HG02759 (cell line): ENCODE results near the gene WDHD1.
"Not testable (repeated sequence)": the region's sequence is repeated elsewhere in the genome, so short reads cannot be mapped to it uniquely, and the experiment has no call there.

ENCODE experiments used
- ATAC-seq: cut with Tn5 transposase; IDR thresholded peaks from one replicate; pipeline ENCODE4 v1.9.1; 2021; ENCODE audit warnings: mild to moderate bottlenecking, moderate library complexity; ENCODE audit not compliant: unreplicated experiment

The WDHD1 gene

DNA sequence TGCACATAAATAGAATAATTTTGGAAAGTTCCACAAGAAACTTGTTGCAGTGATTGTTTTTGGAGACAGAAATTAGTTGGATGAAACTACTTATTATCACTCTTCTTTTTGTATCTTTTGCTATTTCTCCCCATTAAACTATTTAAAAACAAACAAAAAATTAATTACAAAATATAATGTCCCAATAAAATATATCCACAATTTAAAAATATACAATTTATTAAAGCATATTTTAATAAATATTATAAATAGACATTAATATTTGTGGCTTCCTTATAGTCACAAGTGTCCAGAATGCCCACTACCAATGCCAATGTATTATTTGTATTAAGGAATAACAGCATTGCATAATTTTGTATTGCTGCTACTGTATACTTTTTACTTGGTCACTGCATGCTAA, 71.8 kb downstream of the WDHD1 start:
- ATAC-seq, result no peak

DNA sequence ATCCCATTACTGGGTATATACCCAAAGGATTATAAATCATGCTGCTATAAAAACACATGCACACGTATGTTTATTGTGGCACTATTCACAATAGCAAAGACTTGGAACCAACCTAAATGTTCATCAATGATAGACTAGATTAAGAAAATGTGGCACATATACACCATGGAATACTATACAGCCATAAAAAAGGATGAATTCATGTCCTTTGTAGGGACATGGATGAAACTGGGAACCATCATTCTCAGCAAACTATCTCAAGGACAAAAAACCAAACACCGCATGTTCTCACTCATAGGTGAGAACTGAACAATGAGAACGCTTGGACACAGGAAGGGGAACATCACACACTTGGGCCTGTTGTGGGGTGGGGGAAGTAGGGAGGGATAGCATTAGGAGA, 73.3 kb downstream of the WDHD1 start:
- not testable (repeated sequence) for ATAC-seq

DNA sequence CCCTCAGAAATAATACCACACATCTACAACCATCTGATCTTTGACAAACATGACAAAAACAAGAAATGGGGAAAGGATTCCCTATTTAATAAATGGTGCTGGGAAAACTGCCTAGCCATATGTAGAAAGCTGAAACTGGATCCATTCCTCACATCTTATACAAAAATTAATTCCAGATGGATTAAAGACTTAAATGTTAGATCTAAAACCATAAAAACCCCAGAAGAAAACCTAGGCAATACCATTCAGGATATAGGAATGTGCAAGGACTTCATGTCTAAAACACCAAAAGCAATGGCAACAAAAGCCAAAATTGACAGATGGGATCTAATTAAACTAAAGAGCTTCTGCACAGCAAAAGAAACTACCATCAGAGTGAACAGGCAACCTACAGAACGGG, 74.1 kb downstream of the WDHD1 start:
- ATAC-seq, result not testable (repeated sequence)

DNA sequence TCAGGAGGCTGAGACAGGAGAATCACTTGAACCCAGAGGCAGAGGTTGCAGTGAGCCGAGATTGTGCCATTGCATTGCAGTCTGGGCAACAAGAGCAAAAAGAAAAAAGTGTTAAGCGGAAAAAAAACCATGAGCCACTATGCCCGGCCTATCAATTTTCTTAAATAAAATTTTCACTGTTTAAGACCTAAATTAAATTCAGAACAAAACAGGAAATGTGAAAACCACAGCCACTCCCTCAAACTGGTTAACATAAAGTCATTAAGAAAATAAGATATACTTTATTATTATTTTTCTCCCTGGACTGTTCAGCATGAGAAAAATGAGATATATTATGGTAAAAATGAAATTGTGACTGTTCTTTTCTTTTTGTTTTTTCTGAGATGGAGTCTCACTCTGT, 79.7 kb downstream of the WDHD1 start:
- no peak for ATAC-seq

DNA sequence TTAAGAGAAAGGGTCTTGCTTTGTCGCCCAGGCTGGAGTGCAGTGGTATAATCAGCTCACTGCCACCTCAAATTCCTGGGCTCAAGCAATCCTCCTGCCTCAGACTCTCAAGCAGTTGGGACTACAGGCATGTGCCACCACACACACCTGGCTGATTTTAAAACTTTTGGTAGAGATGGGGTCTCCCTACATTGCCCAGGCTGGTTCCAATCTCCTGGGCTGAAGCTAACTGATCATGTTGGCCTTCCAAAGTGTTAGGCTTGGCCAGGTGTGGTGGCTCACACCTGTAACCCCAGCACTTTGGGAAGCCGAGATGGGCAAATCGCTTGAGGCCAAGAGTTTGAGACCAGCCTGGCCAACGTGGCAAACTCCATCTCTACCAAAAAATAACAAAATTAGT, 80.4 kb downstream of the WDHD1 start:
- ATAC-seq, result no peak

DNA sequence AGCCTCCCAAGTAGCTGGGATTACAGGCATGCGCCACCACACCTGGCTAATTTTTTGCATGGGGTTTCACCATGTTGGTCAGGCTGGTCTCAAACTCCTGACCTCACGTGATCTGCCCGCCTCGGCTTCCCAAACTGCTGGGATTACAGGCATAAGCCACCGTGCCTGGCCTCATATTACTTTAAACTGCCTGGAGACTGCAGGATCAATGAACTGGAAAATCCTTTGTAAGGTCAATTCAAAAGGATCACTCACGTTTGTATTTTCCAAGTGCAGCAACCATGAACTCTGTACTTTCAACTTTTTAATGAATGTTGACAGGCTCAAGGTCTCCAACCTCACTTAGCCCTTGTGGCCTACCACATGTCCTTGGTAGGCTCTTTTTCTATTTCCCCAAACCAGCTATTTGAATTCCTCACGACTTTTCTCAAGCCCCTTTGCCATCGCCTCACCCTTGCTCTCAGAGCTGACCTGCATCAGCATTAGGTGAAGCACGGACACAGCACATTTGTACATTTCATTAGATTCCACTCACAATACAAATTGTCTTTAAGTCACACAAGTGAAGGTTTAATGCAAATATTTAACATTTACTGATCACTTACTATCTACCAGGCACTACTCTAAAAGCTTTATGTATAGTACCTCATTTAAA, 82.0 kb downstream of the WDHD1 start:
- ATAC-seq, result no peak

DNA sequence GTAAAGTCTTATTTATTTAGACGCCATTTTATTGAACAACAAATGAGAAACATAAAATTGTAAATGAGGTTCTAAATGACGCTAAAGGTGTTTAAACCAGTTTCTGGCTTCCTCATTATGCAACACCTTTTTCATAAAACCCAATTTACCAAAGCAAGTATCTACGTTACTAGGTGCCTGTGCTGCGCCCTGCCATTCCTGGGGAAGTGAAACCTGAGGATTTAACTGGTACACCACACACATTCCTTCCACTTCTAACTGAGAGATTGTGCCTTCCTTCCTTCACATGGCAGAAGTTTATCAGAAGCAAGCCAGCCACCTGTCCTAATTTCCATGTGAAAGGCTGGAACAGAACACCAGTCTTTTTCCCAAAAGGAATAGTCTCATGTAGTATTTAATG, 84.0 kb downstream of the WDHD1 start:
- ATAC-seq, result no peak

DNA sequence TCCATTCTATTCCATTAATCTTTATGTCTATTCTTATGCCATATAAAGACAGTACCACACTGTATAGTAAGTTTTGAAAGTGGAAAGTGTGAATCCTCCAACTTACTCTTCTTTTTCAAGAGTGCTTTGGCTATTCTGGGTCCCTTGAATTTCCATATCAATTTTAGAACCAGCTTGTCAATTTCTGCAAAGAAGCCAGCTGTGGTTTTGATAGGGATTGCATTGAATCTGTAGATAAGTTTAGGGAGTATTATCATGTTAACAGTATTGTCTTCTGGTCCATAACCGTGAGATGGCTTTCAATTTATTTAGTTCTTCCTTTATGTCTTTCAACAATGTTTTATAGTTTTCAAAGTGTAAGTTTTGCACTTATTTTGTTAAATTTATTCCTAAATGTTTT, 90.1 kb downstream of the WDHD1 start:
- no peak for ATAC-seq

DNA sequence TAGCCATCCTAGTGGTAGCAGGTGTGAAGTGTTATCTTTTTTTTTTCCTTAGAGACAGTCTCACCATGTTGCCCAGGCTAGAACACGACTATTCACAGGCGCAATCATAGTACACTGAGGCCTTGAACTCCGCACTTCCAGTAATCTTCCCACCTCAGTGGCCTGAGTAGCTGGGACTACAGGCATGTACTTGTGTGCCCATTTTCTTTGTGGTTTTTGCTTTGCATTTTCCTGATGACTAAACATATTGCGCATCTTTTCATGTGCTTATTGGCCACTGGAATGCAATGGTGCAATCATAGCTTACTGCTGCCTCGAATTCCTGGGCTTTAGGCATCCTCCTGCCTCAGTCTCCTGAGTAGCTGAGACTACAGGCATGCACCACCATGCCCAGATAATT, 90.9 kb downstream of the WDHD1 start:
- ATAC-seq, result no peak

DNA sequence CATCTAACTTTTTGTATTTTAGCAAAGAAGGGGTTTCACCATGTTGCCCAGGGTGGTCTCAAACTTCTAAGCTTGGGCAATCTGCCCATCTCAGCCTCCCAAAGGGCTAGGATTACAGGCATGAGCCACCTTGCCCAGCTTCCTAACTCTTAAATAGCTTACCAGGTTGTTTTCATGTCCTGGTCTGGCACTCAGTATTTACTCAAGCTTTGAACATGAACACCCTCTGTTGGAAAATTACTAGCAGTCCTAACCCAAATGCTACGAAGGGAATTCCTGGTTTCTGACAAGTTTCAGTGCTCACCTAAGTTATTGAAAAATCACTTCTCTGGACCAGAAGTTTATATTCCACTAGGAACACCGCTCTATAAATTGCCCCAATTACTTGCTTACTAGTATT, 91.8 kb downstream of the WDHD1 start:
- no peak for ATAC-seq

DNA sequence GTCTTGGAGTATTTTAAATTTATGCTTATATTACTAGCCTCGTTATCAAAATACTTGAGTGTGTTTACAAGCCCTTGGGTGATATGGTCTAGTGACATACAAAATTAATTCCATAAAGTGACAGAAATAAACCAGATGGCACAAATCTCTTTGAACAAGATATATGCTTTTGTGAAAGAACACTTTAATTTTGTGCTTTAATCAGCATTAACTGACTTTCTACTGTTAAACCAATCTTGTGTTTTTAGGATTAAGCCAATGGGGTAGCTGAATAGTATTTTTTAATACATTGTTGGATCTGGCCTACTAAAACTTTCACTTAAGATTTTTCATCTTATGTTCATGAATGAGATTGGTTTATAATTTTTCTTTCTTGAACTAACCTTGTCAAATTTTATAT, 93.9 kb downstream of the WDHD1 start:
- no peak for ATAC-seq

DNA sequence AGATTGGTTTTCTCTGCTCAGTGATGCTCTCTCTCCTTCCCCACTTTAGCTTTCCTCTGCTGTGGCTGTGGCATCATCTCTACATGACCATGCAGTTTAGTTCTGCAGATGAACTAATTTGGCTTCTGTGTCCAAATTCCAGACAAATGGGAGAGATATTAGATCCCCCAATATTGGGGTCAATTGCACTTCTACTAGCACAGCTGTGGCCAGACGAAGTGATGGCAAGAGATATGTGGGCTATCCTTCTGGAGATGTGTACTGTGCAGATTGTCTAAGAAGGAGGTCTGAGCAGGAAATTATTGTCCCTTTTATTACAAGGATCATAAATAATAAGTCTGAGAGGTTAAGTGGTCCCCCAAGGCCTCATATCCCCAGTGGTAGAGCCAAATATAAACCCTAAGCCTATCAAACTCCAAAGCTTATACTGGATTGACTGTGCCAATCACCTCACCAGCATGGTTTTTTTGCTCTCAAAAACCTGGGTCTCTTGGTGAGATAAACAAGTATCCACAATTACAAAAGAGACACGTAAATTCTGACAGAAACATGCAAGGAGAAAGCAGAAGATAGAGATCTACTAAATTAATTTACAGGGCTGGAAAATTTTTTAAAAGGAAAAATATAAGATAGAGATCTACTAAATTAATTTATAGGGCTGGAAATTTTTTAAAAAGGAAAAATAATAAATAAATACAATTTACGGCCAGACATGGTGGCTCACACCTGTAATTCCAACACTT, 95.1 kb downstream of the WDHD1 start:
- no peak for ATAC-seq

DNA sequence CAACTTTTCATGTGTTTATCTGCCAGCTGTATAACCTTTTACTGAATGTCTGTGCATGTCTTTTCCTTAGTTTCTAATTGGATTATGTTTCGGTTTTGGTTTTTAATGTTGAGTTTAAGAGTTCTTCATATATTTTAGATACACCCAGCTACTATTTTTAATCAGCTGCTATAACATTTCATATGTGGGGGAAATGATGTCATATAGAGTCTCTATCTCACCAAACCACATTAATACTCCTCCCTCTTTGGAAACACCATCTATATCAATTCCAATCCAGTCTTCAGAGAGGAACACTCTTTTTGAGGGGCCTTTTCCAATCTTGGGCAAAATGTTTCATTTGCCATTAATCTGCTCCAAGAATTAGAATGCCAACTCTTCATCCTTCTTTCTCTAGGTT, 95.8 kb downstream of the WDHD1 start:
- ATAC-seq, result no peak

DNA sequence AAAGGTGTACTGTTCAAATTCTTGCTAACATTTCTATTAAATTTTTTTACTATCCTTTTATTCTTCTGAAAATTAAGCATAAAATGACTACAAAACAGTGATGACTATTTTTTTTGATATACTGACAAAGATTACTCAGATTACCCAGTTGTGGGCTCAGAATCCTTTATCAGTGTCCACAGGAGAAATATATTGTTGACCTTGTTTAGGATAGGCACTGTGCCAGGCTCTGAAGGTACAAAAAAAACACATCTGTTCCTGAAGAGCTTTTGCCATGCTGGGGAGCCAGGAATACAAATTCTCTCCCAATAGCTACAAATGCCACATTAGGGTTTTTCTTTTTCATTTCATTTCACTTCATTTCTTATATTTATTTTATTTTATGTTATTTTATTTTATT, 97.3 kb downstream of the WDHD1 start:
- no peak for ATAC-seq

DNA sequence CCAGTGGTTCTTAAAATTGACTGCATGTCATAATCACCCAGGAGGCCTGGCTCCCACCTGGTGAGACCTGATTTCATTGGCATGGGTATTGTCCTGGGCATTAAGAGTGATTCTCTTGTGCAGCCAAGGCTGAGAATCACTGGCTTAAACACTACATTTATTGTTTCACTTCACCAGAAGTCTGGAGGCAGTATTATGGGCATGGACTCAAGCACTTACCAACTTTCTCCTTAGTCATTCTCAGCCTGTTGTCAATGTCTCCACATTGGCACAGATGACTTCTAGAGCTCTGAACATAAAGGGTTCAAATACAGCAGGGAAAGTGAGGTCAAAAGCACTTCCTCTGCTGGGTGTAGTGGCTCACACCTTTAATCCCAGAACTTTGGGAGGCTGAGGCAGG, 98.7 kb downstream of the WDHD1 start:
- ATAC-seq, result no peak

DNA sequence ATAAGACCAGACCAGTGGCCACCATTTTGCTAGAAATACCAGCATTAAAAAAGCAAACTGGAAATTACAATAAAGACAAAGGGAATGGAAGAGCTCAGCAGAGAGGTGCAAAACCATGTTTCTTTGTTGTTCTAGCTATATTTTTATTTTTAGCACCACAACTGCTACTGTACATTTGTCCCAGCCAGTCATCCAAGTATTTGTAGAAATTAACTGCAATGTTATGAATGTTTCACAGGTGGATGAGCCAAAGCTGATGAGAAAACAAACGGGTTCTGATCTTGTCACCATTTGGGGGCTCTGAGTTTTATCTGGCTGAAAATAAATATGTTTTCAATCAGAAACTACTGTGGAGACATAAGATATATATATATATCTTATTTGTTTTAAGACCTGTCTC, 99.3 kb downstream of the WDHD1 start:
- ATAC-seq, result no peak

DNA sequence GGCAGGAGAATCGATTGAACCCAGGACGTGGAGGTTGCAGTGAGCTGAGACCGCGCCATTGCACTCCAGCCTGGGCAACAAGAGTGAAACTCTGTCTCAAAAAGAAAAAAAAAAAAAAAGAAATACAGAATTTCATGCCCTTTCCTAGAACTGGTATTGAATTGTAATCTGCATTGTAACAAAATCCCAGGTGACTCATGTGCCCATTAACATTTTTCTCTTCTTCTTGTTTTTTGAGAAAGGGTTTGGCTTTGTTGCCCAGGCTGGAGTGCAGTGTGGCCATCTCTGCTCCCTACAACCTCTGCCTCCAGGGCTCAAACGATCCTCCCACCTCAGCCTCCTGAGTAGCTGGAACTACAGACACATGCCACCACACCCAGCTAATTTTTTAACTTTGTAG, 100.3 kb downstream of the WDHD1 start:
- not testable (repeated sequence) for ATAC-seq

DNA sequence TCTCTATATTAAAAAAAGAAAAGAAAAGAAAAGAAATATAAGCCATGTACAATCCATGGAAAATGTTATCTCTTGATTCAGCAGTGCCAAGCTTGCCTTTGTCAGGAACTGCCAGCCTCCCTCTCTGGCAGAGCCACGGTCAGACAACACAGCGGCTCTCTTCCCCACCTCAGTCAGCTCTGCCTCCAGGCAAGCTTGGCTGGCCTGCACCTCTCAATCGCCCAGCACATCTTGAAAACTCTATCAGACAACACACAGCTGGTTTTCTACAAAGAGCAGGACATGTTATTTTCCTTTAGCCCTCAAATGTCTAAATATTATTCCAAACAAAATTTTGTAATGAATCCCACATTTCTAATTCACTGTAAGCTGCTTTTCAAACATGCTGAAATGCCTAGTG, 104.3 kb downstream of the WDHD1 start:
- no peak for ATAC-seq

DNA sequence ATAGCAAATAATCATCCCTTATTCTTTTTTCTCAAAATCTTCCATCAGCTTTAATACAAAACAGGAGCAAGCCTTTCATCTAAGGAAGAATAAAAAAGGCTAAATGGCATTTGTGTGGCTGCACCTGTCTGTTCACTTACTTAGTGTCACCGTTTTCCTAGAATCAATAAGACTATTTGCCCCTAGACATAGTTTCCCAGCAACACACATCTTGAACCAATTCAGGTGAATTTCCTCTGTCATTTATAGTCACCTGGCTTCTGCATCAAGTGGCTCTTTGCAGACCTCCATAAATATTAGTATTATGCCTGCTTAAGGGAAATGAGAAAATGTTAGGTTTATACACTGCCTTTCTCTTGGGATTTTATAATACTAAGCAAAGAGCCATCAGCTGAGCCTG, 106.8 kb downstream of the WDHD1 start:
- no peak for ATAC-seq

DNA sequence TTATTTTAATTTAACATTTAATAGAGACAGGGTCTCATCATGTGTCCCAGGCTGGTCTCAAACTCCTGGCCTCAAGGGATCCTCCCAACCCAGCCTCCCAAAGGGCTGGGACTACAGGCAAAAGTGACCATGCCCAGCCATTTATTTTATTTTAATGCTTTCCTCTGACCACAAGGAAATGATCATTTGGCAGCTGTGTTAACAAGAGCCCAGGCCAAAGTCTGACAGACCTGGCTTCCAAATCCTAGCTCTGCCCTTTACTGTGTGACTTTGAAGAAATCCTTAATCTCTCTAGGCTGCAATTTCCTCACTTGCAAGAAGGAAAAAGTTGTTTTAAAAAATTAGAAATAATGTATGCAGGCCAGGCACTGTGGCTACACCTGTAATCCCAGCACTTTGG, 107.6 kb downstream of the WDHD1 start:
- ATAC-seq, result no peak

DNA sequence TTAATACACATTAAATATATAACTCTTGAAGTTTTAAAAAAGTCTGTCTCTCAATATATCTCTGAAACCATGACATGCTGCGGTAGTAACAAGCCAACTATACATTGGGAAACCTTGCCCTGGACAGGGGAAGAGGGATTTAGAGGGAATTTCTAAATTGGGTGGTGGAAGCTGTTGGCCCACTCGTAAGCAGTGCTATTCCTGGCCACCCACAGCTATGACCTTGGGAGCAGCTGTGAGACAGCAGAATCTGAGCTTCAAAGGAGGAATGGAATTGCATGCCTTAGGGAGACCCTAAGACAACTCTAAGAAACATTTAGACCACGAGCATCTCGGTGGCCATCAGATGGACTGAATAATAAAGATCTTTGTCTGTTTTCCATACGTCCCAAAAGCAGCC, 108.5 kb downstream of the WDHD1 start:
- no peak for ATAC-seq

DNA sequence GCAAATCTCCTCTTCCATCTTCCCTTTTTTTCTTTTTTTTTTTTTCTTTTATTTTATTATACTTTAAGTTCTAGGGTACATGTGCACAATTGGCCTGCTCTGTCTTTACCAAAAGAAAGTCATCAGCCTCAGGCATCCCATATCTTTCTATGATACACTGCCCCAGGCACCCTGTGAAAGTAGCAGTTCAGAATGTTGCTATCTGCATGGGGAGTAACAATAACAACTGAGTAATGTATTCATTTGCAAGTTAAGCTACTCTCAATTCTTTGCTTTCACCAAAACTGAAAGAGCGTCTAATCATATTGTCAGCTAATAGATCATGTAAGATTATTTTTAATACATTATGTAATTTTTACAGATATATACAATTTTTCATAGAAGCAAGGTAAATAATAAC, 110.8 kb downstream of the WDHD1 start:
- no peak for ATAC-seq
